HepG2 (cell line): ENCODE results near the gene TJP2. TPM values are rescaled to one million over a fixed set of nuclear protein-coding genes. Genes with fewer than 3 reads are reported as not detected.

ENCODE experiments used
- ATAC-seq: fragments of 200-7000 bp; cut with Tn5 transposase; 3 replicates; pipeline ENCODE4 v1.9.1; 2020; ENCODE audit warnings: mild to moderate bottlenecking, moderate library complexity
- BruUV-seq: library from RNA; stranded (reverse); fragments of 400-500 nt; replicated peaks from 2 replicates; lab custom pipeline; 2021; lab: Mats Ljungman, UMichigan
- CTCF ChIA-PET: fragments of 300-600 bp; formaldehyde crosslinking; extraction: SDS; loops from one replicate; lab custom pipeline; 2021; ENCODE audit warnings: low total read pairs, inconsistent platforms, low intra/inter-chr PET ratio; lab: Yijun Ruan, JAX
- POLR2A ChIA-PET: fragments of 350-600 bp; sonication (Branson Sonifier 250); formaldehyde crosslinking; loops from one replicate; lab custom pipeline; 2020; ENCODE audit warnings: antibody characterized with exemption, inconsistent platforms; lab: Yijun Ruan, JAX
- DNase-seq: peaks from one replicate; pipeline ENCODE4 v3.0.0-alpha.2; 2015; ENCODE audit warnings: low spot score
- FAIRE-seq: peaks from 3 replicates; lab custom pipeline; 2011; peaks lifted over from hg19 to GRCh38; lab: Jason Lieb, UNC
- H2AFZ ChIP-seq: one replicate; pipeline ENCODE4 v1.6.1; 2011; ENCODE audit warnings: low read length, inconsistent platforms
- H3K27ac ChIP-seq: fragments of 300-600 bp; 3 replicates; pipeline ENCODE4 v1.8.0; 2011; ENCODE audit warnings: mixed run types, mild to moderate bottlenecking, mixed read lengths, low read length, inconsistent platforms; ENCODE audit not compliant: insufficient read depth; ENCODE audit errors: extremely low read length
- H3K27me3 ChIP-seq, 2 experiments: fragments of 200-600 bp in 1 of 2; 2 replicates in 1 of 2; 3 replicates in 1 of 2; pipeline versions ENCODE4 v1.6.0 to v1.8.0; 2011; ENCODE audit warnings: low read length in 2 of 2, mild to moderate bottlenecking in 2 of 2, moderate library complexity in 2 of 2, inconsistent platforms in 1 of 2; ENCODE audit not compliant: insufficient read depth in 2 of 2, control insufficient read depth in 1 of 2
- H3K36me3 ChIP-seq, 2 experiments: fragments of 200-600 bp in 1 of 2; replicated peaks in 1 of 2; 2 replicates in 1 of 2; 3 replicates in 1 of 2; pipeline versions ENCODE4 v1.5.1 to v1.8.0; 2011; ENCODE audit warnings: low read length in 2 of 2, inconsistent platforms in 1 of 2; ENCODE audit not compliant: insufficient read depth in 2 of 2, control insufficient read depth in 1 of 2
- H3K4me1 ChIP-seq: 2 replicates; pipeline ENCODE4 v1.5.1; 2012; ENCODE audit warnings: low read length, inconsistent platforms; ENCODE audit not compliant: insufficient read depth
- H3K4me2 ChIP-seq: 2 replicates; pipeline ENCODE4 v1.6.0; 2011; ENCODE audit warnings: low read depth, low read length, inconsistent platforms
- H3K4me3 ChIP-seq, 3 experiments: fragments of 200-600 bp in 1 of 3; sonication (generic), shearing (Covaris generic) in 1 of 3; replicated peaks in 1 of 3; 2 replicates each; pipeline ENCODE4 v1.5.1; 2011 to 2016; ENCODE audit warnings: low read length in 3 of 3, inconsistent platforms in 2 of 3, low read depth in 2 of 3, mild to moderate bottlenecking in 2 of 3, control low read depth in 1 of 3, mixed read lengths in 1 of 3; ENCODE audit not compliant: insufficient read depth in 1 of 3
- H3K79me2 ChIP-seq: one replicate; pipeline ENCODE4 v1.6.1; 2011; ENCODE audit warnings: low read length, inconsistent platforms; ENCODE audit not compliant: insufficient read depth
- H3K9ac ChIP-seq: 2 replicates; pipeline ENCODE4 v1.6.0; 2011; ENCODE audit warnings: mild to moderate bottlenecking, low read depth, low read length, inconsistent platforms; ENCODE audit not compliant: insufficient read depth
- H3K9me3 ChIP-seq: 2 replicates; pipeline ENCODE4 v1.5.1; 2012; ENCODE audit warnings: mild to moderate bottlenecking, low read length
- H4K20me1 ChIP-seq: 2 replicates; pipeline ENCODE4 v1.6.0; 2011; ENCODE audit warnings: inconsistent platforms, mild to moderate bottlenecking, low read length, moderate library complexity; ENCODE audit not compliant: insufficient read depth
- AGO2 ChIP-seq: fragments of 200-400 bp; formaldehyde crosslinking; optimal IDR thresholded peaks from 2 replicates; pipeline ENCODE3; 2017; ENCODE audit warnings: mild to moderate bottlenecking, low read depth, low read length, moderate library complexity
- RBM22 ChIP-seq: fragments of 200-400 bp; formaldehyde crosslinking; optimal IDR thresholded peaks from 2 replicates; pipeline ENCODE3; 2017; ENCODE audit warnings: mild to moderate bottlenecking, low read length, moderate library complexity
- SRSF1 ChIP-seq: fragments of 200-400 bp; formaldehyde crosslinking; optimal IDR thresholded peaks from 2 replicates; pipeline ENCODE3; 2017; ENCODE audit warnings: mild to moderate bottlenecking, low read depth, low read length, moderate library complexity
- ZNF451 ChIP-seq: sonication (generic); formaldehyde crosslinking; IDR thresholded peaks from 2 replicates; pipeline ENCODE4 v1.5.0; 2020; ENCODE audit warnings: mild to moderate bottlenecking, missing genetic modification reagents
- ZNF547 ChIP-seq: sonication (generic); formaldehyde crosslinking; IDR thresholded peaks from 2 replicates; pipeline ENCODE4 v1.5.1; 2020; ENCODE audit warnings: mild to moderate bottlenecking, missing genetic modification reagents
- WGBS: methylation state at CpG from one replicate; pipeline ENCODE4 v1.1.6; 2017; ENCODE audit warnings: low lambda C conversion rate; 5-methylcytosine and 5-hydroxymethylcytosine counted together
- in situ Hi-C: cut with HindIII; loops from 2 replicates; pipeline ENCODE4 v1.10.0; 2017; ENCODE audit warnings: low pct_unique_long_range_greater_than_20kb; ENCODE audit not compliant: extremely low pct_ligation_motif_present
- intact Hi-C: fragments of 100-400 bp; cut with micrococcal nuclease; formaldehyde crosslinking; loops from one replicate; pipeline ENCODE4 v1.10.0; 2022; ENCODE audit not compliant: unreplicated experiment
- polyA plus RNA-seq, 8 experiments: library from polyadenylated mRNA; depleted of rRNA in 3 of 8; stranded (reverse) in 7 of 8; unstranded in 1 of 8; fragments of >200 nt; fragmentation: Illumina TruSeq in 4 of 8; extraction: Trizol in 4 of 8; gene quantifications; 2 replicates each; pipeline versions ENCODE4 v1.2.1 to v1.2.3, GENCODE V29; 2011 to 2016; ENCODE audit warnings: low read depth in 4 of 8, missing spikeins in 1 of 8, mixed read lengths in 1 of 8; ENCODE audit not compliant: insufficient read depth in 1 of 8
- total RNA-seq, 5 experiments: library from RNA; depleted of rRNA; stranded (reverse); fragments of >200 nt; fragmentation: Illumina TruSeq; extraction: Trizol; gene quantifications; 2 replicates each; pipeline ENCODE4 v1.2.3, GENCODE V29; 2016; ENCODE audit warnings: low read depth in 1 of 5

The TJP2 gene
- total and polyA plus RNA-seq, 2 of the 13 experiments (the other 11 are each of a cell fraction or from before 2014, with no cell fraction given): 109 to 110 TPM

DNA sequence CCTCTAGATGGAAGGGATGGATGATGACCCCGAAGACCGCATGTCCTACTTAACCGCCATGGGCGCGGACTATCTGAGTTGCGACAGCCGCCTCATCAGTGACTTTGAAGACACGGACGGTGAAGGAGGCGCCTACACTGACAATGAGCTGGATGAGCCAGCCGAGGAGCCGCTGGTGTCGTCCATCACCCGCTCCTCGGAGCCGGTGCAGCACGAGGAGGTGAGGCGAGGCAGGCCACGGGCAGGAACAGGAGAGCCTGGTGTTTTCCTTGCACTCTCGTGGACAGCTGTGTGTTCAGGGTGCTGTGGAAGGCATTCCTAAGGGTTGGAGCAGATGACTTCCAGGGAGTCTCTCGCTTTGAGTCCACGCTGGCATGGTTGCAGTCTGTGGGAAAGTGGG is 73.9 kb downstream of the TJP2 start:
- Histone ChIP-seq H3K4me2 (no peak overlapping the region), H3K9ac (no peak overlapping the region), H3K9me3 (no peaks in the 10 kb centered on the region), H3K4me3 (no peak overlapping the region), H3K79me2 (no peaks in the 10 kb centered on the region), H3K36me3 (peaks cover 40 to 92% of the 10 kb centered on the region in 2 experiments), H3K4me1 (no peaks in the 10 kb centered on the region), H4K20me1 (no peaks in the 10 kb centered on the region; the same call in 1 of the 2 replicates), H3K27ac (no peak overlapping the region), H2AFZ (no peak overlapping the region), H3K27me3 (no peaks in the 10 kb centered on the region)
- CTCF ChIA-PET: no interaction called here
- peak; percentile 19; the same call in 2 of the 3 replicates for ATAC-seq
- BruUV-seq: no TSS peak
- intact Hi-C loops (no loop called here), in situ Hi-C loops (no loop called here)
- WGBS: 97% methylated on average over 22 of the region's 22 CpGs
- TF ChIP-seq AGO2 (peak; percentile 76), ZNF547 (CRISPR knock-in tag) (no peak), SRSF1 (no peak)
- DNase-seq: no peak
- POLR2A ChIA-PET: no interaction called here
- no peak for FAIRE-seq

GRCh38 chr9:69249337-69249736 is 75.3 kb downstream of the TJP2 start:
- 98% methylated on average over 6 of the region's 7 CpGs for WGBS
- in situ Hi-C loops: no loop called here
- H3K4me2 ChIP-seq: no peak overlapping the region
- no peak overlapping the region for H3K27ac ChIP-seq
- no peaks in the 10 kb centered on the region for H3K79me2 ChIP-seq
- ChIA-PET CTCF (no interaction called here), POLR2A (no interaction called here)
- ATAC-seq (no peak), DNase-seq (no peak), FAIRE-seq (no peak)
- H3K9me3 ChIP-seq: no peaks in the 10 kb centered on the region
- H2AFZ ChIP-seq: no peak overlapping the region
- no peaks in the 10 kb centered on the region for H3K4me1 ChIP-seq
- H3K27me3 ChIP-seq: no peaks in the 10 kb centered on the region
- H3K36me3 ChIP-seq: peaks cover 49 to 97% of the 10 kb centered on the region in 2 experiments
- H4K20me1 ChIP-seq: no peaks in the 10 kb centered on the region; the same call in 1 of the 2 replicates
- TF ChIP-seq RBM22 (peak; percentile 69), ZNF451 (CRISPR knock-in tag) (no peak)
- BruUV-seq: no TSS peak
- H3K4me3 ChIP-seq: no peak overlapping the region
- H3K9ac ChIP-seq: no peak overlapping the region
- intact Hi-C loops: no loop called here
